ENCODE measurements around the gene COL5A1.

Gene COL5A1

DNA sequence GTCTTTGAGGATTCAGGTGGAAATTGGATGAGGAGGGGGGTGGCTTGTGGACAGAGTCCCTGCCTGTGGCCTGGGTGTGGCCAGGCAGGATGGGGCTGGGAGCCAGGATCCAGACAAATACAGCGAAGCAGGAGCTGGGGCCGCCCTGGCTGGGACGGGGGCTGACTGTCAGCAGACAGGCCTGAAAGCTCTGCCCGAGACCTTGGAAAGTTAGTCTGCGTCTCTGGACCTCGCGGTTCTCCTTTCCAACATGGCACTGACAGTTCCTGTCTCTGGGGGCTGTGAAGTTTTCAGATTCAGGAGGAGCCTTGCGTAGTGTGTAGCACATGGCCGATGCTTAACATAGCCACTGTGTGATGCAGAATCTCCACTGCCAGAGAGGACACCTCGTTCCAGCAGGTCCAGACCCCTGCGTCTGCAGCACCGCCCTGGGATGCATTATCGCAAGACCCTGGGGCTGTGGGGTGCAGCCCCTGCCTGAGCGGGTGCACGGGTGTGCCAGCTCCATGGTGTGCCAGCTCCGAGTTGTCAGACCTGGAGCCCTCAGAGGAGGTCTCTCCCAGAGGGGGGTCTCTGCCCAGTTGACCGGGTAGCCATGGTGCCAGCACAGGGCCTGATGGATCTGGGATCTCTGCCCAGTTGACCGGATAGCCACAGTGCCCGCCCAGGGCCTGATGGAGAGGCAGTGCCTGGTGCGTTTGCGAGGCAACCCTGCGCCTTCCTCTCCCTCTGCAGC lies 89.3 kb downstream of the COL5A1 start:
- no peak for DNase-seq

DNA sequence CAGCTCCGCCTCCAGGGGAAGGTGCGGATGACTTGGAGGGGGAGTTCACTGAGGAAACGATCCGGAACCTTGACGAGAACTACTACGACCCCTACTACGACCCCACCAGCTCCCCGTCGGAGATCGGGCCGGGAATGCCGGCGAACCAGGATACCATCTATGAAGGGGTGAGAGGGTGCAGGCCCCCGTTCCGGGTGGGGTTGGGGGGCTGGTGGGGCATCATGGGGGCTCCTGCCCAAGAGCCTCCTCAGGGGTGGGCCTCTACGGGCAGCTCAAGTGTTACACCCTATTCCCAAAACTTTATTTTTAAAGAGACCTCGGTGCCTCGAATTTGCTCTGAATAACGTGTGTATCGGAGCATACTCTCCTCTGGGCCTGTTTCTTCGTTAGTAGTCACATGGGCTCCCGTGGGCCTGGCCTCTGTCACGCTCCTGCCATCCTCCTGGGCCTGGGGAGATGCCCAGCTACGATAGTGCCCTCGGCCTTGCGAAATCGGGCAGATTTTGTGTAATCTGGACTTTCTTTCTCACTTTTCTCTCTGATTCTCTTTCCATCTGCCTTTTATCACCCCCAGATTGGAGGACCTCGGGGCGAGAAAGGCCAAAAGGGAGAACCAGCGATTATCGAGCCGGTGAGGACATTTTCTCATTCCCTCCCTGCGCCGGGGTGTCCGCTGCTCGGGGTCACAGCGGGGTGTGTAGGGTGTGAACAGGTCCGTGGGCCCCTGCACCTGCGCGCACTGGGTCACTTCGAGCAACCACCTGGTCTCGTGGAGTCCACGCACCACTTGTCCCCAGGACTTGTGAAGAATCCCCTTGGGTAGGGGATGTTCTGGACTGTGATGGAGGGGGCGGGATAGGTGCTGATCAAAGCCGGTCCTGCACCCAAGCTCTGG lies 90.1 kb downstream of the COL5A1 start:
- DNase-seq, result no peak

DNA sequence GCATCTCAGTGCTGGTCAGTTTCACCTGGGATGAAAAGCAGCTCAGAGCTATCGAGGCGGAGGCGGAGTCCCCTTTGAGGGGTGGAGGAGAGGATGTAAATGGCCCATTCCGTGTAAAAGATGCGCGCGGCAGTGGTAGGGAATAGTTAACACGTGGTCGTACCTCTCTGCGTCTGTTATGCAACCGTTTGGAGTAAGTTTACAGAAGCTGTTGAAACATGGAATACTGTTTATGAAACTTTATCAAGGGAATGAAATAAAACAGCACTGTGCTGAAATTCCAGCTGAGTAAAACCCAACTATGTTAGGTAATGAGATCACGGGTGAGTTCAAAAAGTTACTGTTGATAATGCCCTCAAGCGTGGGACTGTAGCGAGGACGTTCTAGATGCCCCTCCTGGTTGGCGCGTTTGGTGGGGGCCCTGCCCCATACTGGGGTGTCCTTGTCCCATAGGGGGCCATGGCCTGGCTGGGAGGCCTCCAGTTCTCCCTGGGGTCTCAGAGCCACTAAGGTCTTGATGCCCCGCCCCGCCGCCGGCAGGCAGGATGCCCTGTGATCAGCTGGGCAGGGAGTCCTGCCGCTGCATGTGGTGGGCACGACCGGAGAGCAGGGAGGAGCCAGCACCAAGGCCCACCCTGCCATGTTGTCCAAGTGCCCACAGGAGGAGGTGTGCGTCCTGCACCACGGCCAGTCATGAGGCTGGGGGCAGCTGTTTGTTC lies 90.9 kb downstream of the COL5A1 start:
- DNase-seq, result no peak

DNA sequence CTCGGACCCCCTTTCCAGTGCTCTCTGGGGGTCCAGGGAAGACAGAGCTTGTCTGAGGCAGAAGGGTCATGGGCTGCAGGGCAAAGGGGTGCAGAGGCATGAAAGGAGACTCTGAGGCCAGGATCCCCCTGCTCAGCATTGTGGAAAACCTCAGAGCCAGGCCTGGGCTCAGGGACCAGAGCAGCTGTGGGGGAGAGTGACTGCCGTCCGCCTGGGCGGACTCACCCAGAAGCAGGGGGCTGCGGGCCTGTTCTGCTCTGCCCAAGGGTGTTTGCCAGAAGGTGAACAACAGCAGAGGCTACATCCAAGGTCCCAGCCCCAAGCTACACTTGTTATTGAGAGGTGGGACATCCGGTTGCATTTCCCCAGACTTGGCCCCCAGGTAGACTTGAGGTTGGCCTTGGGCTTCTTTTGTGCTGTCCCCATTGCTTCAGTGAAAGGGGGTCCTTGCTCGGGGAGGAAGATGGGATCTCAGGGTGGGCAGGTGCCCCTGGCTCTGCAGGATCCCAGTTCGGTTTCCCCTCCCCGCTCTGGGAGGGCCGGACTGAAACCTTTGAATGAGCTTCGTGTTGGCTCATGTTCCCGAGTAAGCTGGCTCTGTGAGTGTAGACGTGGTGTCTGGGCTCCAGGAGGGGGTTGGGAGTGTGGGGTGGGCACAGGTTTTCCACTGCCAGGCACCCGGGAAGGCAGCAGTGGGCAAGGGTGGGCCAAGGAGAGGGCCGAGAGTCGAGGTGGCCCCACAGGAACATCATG lies 92.1 kb downstream of the COL5A1 start:
- DNase-seq, result no peak

DNA sequence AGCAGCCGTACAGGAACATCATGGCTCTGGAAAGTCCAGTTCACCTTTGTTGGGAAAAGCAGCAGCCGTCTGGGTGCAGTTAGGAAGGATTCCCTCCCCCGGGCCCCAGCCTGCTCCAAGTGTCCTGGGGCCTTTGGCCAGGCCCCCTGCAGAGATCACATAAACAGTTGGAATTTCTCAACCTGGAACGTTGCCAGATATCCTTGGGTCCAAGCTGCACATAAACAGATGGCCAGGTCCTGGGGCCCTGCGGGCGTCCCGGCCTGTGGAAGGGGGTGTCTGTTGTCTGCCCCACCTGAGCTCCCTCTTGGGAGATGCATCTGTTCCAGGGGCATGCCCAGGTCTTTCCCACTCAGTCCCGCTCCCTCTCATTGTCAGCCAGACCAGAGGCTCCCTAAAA lies 92.7 kb downstream of the COL5A1 start:
- DNase-seq, result no peak

DNA sequence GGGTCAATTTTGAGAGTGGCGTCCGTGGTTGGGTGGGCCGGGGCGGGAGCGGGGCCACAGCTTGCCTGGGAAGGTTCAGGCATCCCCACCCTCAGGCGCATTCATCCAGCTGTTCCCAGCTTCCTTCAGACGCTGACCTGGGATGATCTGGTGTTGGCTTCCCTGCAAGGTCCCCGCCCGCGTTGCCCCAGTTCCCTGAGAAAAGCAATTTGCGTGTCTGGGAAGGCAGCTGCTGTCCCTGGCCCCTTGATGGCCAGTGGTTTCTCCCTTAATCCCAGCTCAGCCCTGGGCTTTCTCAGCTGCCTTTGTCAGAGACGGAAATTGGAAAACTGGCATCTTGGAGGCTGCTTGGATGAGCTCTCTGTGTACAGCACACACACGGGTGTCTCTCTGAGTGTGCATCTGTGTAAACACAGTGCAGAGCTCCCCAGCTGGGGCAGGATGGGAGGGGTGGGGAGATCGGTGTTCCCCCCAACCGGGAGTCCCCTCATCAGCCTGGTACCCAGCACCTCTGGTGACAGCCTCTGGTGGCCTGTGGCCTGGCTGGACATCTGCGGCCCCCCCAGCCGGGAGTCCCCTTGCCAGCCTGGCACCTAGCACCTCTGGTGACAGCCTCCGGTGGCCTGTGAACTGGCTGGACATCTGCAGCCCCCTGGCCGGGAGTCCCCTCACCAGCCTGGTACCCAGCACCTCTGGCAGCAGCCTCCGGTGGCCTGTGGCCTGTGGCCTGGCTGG lies 94.0 kb downstream of the COL5A1 start:
- DNase-seq, result no peak

DNA sequence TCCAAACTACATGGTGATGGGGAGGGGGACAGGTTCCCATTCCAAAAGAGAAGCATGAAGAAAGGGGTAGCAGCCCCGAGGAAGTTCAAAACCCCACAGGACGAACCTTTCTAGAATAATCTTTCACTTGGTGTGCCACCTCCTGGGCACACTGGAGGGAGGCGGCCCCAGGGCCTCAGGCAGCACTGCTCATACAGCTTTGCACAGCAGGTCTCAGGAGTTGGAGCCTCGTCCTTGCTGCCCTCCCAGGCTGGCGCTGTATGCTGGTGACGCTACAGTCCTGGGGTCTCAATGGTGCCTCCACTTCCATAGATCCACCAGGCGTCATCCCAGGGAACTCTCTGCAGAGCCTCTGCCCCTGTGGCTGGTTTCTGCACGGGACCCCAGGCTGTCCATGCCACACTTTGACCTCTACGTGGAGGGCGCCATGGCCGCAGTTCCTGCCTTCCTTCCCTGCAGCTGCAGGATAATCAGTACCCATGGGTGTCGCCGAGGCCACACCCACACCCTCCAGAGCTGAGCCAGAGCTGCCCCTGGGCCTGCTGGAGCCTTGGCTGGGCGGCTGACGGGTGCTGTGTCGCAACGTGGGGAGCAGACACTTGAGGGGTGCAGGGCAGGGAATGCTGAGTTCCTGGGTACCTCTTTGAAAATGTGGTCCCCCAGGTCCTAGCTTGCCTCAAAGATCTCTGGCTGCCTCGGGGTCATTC lies 95.3 kb downstream of the COL5A1 start:
- no peak for DNase-seq

DNA sequence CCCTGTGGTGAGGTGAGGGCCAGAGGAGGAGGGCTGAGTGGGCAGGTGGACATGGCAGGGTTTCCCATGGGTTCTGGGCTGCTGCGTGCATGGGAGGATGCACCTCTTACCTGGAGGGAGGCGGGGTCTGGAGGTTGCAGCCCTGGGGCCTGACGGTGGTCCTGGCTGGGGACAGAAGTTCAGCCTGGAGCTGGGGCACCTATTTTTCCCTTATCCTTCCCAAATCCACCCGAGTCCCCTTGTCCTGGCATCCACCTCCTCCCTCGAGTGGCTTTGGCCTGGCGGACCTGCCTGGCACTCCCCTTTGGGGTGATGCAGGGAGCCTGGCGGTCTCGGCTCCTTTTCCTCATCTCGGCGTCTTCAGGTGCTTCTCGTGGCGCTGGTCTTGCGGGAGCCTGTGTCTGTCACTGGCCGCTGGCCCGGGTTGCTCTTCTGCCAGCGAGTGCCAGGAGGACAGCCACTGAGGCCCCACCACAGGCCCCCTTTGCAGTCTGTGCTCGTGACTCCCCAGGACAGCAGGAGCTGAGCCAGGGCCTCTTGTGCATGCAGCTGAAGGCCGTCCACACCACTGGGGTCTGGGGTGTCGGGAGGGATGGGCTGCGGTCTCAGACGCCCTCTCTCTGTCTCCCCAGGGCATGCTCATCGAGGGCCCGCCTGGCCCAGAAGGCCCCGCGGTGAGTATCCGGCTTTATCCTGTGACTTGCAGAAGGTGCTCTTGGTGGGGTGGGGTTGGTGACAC lies 96.4 kb downstream of the COL5A1 start:
- no peak for DNase-seq

DNA sequence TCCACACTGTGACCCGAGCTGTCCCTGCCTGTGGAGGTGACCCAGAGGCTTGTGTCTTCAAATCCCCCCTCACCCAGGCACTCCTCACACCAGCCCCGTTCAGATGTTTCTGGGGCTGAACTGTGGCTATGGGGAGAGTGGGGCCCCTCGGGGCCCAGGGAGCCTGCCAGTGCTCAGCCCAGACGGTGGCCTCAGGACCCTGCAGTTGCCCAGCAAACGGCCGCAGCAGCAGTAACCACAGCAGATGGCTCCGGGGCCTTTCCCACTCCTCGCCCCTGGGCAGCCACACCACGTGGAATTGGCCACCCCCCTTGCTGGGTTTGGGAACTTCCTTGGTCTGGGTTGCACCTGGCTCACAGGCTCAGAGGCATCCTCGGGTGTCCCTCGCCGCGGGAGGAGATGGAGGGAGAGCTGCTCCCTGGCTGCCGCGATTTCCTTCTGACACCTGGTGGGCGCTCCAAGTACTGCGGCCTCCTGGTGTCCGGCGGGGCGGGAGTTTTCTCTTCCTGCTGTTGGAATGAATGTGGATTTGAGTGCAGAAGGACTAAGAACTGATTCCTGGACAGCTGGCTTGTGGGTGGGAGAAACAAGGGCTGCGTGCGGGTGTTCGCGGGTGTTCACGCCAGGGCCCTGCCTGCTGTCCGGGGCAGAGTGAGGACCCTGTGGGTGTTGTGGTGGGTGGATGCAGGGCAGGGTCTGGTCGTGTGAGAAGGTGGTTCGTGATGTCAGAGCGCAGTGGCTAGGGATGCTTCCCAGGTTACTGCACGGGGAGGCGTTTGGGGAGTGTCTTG lies 97.5 kb downstream of the COL5A1 start:
- peak in 3 of 4 experiments; percentile 9 to 16 (median 14) for DNase-seq

DNA sequence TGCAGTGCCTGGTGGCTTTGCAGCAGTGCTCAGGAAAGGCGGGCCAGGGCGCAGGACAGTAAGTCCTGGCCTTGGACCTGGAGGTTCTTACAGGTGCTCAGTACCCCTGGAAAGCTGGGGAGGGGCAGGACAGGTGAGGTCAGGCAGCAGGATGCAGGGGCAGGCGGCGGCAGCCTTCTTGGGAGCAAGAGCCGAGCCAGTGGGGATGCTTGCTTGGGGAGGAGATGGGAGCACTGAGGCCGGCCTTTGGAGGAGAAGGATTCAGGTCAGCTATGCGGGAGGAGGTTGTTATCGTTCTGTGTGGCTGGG lies 98.0 kb downstream of the COL5A1 start:
- DNase-seq, result no peak

DNA sequence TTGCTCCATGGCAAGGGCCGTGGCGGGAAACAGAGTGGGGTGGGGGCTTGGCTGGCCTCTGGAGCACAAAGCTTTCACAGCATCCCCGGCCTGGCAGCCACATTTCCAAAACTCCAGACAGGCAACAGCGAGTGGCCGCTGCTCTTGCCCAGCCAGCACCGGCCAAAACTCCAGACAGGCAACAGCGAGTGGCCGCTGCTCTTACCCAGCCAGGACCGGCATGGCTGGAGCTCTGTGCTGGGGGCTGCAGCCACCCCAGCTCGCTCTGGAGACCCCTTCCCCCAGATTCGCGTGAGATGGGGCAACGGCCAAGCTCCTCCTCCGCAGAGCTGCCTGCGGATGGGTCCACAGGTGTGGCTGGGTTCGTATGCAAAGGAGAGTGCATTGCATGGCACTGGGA lies 98.5 kb downstream of the COL5A1 start:
- no peak for DNase-seq

DNA sequence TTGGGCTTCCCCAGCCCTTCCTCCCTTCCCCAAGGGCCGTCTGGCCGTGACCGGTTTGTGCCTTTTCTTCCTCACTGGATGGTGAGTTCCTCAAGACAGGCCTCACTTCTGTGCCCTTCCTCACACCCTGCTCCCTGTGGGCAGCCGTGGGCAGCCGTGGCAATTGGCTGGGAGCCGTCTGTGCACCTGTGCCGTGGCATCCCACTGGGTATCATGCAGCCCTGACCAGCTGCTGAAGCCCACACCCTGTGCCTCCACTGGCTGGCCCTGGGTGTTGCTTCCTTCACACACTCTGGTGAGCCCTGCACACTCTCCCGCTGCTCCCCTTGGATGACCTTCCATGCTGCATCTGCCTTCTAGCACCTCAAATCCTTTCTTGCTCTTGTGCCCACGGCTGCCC lies 100.2 kb downstream of the COL5A1 start:
- DNase-seq, result no peak

DNA sequence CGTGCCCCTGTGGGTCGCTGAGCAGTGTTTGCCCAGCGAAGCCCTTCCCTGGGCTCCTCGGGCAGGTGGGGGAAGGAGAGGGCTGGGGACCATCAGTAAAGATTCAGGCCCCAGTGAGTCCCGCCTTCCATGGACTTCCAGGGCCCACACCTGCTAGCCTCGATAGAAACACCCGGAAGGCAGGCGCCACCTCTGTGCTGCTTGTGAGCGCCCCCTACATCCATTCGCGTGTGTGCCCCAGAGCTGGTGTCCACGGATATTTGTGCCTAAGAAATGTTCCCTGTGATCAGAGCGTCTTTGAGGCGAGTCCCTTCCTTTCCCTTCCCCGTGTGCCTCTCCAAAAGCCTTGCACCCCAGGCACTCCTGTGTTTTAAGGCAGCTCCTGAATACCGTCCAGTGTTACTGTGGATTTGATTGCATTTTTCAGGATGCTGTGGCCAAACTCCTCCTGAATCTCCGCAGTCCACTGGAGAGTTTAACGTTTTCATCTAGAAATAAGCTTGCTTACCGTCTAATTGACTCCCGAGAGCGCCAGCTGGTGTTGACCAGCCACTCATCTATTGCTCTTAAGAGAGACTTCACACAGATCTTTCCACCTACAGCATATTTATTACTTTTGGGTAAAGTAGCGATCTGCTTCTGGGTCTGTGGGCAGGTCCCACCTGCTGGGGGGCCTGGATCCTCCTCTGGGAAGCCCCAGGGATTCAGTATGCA lies 101.4 kb downstream of the COL5A1 start:
- DNase-seq, result no peak

DNA sequence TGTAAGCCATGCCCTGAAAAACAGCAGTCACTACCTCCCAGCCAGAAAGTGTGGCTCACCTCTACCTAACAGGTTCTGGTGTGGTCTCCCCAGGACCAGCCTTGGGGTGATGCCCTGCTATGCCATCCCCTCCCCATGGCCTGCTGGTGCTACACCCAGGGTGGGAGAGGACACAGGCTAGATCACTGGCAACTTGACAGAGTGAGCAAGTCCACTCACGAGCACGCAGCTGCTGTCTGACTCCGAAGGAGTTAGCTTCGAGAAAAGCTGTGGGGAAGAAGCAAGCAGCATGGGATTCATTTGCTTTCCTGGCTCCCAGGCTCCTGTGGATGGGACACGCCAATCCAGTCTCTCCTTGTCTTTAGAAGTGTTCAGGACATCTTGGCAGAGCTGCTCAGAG lies 102.2 kb downstream of the COL5A1 start:
- DNase-seq, result no peak

DNA sequence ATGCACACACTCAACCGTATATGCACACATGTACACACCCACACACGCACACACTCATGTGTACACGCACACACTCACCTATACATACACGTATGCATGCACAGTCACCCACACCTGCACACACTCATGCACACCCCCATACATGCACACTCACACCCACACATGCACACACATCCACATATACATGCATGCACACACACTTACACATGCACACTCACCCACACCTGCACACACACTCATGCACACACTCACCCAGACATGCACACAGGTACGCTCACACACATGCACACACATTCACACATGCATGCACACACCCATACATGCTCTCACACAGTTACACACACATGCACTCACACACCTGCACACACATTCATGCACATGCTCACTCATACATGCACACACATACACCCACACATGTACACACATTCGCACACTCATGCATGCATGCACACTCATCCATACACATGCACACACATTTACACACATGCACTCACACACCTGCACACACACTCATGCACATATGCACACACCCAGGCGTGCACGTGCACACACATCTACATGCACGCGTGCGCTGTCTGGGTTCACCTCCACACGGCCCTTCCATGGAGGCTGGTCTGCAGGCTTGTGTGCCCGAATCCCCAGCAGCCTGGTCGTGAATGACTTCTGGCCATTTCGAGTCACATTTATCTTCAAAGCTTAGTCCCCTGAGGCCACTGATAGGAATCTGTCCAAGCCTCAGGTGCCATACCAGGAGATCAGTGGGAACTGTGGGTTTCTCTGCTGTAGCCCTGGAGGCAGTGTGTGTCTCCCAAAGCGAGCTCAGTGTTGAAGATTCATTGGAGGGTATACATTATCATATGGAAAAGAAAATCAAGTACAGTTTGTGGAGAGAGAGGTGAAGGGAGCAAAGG lies 103.0 kb downstream of the COL5A1 start:
- no peak for DNase-seq

DNA sequence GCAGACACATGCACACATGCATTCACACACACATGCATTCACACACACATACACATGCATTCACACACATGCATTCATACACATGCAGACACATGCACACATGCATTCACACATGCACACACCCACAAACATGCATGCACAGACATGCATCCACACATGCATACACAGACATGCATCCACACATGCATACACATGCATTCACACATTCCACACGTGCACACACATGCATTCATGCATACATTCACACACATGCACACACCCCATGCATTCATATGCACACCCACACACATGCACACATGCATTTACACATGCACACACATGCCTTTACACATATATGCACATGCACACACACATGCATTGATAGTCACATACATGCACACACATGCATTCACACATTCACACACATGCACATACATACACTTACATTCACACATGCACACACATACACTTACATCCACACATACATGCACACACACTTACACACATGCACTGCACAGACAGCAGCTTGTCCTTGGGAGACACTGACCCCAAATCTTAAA lies 106.4 kb downstream of the COL5A1 start:
- no peak for DNase-seq

DNA sequence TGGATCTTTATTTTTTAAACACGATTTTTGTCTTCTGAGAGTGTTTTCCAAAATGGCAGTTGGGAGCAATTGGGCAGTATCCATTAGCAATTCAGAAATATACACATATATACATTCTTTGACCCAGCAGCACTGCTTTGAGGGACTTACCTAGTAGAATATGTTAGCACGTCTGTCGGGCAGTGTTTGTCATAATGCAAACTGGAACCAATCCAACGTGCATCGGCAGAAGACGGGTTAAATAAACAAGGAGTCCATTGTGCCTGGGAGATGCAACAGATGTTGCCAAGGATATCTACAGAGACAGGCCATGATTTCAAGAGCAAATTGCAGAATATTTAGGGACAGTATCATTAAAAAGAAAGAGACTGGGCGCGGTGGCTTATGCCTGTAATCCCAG lies 107.0 kb downstream of the COL5A1 start:
- DNase-seq, result no peak

Data from activated CD4-positive, CD25-positive, alpha-beta regulatory T cell (primary cell).